ENCODE results near the gene SPRR1A.
"Not testable (repeated sequence)": the region's sequence is repeated elsewhere in the genome, so short reads cannot be mapped to it uniquely, and the experiment has no call there.

SPRR1A gene

DNA sequence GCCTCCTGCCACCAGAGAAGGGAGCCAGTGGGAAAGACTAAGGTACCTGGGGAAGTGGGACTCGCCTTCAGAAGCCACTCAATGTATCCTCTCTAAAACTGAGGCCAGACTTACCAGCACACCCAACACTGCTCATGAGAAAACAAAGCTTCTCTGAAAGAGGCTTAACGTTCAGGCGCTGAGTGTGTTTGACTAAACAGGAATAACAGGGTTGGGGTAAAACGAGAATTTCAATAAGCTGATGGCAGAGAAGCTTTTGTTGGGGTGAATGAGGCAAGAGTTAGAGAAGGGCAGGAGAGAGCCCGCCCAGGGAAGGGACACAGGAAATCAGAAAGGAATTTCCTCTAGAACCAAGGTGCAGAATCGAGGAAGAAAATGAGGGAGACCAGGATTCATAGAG is 15.9 kb downstream of the SPRR1A start:
- Mint-ChIP-seq H3K4me1 (no peaks in the 10 kb centered on the region), H3K27ac (no peak overlapping the region), H3K9me3 (peaks cover 7% of the 10 kb centered on the region), H3K36me3 (ENCODE audit: low read depth) (no peaks in the 10 kb centered on the region), H3K27me3 (ENCODE audit: low read depth) (peaks cover 4% of the 10 kb centered on the region), H3K4me3 (no peak overlapping the region)
- TF ChIP-seq, protein P1, sequence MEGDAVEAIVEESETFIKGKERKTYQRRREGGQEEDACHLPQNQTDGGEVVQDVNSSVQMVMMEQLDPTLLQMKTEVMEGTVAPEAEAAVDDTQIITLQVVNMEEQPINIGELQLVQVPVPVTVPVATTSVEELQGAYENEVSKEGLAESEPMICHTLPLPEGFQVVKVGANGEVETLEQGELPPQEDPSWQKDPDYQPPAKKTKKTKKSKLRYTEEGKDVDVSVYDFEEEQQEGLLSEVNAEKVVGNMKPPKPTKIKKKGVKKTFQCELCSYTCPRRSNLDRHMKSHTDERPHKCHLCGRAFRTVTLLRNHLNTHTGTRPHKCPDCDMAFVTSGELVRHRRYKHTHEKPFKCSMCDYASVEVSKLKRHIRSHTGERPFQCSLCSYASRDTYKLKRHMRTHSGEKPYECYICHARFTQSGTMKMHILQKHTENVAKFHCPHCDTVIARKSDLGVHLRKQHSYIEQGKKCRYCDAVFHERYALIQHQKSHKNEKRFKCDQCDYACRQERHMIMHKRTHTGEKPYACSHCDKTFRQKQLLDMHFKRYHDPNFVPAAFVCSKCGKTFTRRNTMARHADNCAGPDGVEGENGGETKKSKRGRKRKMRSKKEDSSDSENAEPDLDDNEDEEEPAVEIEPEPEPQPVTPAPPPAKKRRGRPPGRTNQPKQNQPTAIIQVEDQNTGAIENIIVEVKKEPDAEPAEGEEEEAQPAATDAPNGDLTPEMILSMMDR (IDR thresholded peaks at IDR 0.05; ENCODE audit: unreplicated experiment in 3 of 3), result no peak

DNA sequence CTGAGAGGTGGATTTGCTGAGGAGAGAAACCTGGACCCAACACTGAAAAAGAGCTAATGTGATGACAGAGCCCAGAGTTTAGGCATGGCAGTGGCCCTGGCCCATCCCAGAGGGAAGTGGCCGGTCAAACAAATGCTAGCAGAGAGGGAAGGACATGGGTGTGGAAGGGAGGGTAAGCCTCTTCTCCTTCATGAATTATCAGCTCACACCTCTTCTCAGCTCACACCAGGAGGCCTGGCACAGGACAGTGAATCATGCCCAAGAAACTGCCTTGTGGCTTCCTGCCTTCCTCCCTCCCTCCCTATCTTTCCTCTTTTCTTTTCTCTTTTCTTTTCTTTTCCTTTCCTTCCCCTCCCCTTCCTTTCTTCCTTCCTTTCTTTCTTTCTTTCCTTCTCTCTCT is 16.4 kb downstream of the SPRR1A start:
- H3K36me3 Mint-ChIP-seq (ENCODE audit: low read depth), result no peaks in the 10 kb centered on the region
- H3K4me3 Mint-ChIP-seq, result no peak overlapping the region
- H3K9me3 Mint-ChIP-seq, result peaks cover 7% of the 10 kb centered on the region
- H3K4me1 Mint-ChIP-seq, result no peaks in the 10 kb centered on the region
- H3K27me3 Mint-ChIP-seq (ENCODE audit: low read depth), result peaks cover 3% of the 10 kb centered on the region
- H3K27ac Mint-ChIP-seq, result no peak overlapping the region
- TF ChIP-seq, protein P1 (IDR thresholded peaks at IDR 0.05; ENCODE audit: unreplicated experiment in 3 of 3), result no peak

DNA sequence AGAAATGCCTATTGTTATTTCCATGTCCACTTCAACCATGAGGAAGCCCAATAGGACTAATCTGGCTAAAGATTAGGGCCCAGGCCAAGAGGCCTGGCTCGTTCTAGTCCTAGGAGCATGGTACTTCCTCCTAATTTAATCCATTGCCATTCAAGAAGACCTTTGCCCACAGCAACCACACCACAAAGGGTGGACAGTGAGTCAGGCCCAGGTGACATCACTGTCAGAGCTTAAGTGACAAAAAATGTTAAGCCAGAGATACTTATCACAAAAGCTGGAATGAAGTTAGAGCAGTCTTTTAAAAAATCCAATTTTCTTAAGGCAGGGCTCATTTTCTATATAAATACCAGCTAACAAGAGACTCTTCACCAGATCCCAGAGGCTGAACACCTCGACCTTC is 17.5 kb downstream of the SPRR1A start, which contains the start of gene SPRR3:
SPRR3 (plus strand) TSS at position 368 of the 400 bp plus-strand sequence. CDS start 1,272 bp downstream, outside the sequence.
- no peaks in the 10 kb centered on the region for H3K36me3 Mint-ChIP-seq (ENCODE audit: low read depth)
- no peaks in the 10 kb centered on the region for H3K4me1 Mint-ChIP-seq

DNA sequence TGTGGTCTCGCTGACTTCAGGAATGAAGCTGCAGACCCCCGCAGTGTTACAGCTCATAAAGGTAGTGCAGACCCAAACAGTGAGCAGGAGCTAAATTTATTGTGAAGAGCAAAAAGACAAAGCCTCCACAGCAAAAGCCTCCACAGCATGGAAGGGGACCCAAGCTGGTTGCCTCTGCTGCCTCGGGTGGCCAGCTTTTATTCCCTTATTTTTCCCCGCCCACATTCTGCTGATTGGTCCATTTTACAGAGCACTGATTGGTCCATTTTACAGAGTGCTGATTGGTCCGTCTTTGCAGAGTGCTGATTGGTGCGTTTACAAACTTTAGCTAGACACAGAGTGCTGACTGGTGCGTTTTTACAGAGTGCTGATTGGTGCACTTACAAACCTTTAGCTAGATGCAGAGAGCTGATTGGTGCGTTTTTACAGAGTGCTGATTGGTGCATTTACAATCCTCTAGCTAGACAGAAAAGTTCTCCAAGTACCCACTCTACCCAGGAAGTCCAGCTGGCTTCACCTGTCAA is 27.4 kb downstream of the SPRR1A start:
- H3K4me1 Mint-ChIP-seq; H3K27me3 Mint-ChIP-seq (ENCODE audit: low read depth); H3K4me3 Mint-ChIP-seq; H3K9me3 Mint-ChIP-seq; H3K36me3 Mint-ChIP-seq (ENCODE audit: low read depth); H3K27ac Mint-ChIP-seq: not testable (repeated sequence)

More for the DNA sequence above, 17.5 kb downstream of the SPRR1A start, which contains the start of gene SPRR3:
- no peak within 1 kb of the TSS for H3K27ac Mint-ChIP-seq
- TF ChIP-seq, protein P1 (IDR thresholded peaks at IDR 0.05; ENCODE audit: unreplicated experiment in 3 of 3), result no peak
- no peaks in the 10 kb centered on the region for H3K27me3 Mint-ChIP-seq (ENCODE audit: low read depth)
- H3K4me3 Mint-ChIP-seq, result no peak within 1 kb of the TSS
- H3K9me3 Mint-ChIP-seq, result peaks cover 3% of the 10 kb centered on the region

DNA sequence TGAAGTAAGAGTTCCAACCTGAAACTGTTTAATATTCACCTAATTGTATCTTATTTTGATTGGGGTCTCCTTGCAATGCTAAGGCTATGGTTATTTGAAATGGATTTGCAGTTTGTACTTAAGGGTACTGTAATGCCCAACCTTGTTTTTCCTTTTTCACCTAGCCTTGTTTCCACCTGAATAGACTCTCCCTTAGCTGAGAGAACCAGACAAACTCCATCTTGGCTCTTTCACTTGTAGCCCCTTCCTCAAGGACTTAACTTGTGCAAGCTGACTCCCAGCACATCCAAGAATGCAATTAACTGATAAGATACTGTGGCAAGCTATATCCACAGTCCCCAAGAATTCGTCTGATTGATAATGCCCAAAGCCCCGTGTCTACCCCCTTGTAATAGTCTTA is 37.9 kb downstream of the SPRR1A start:
- H3K4me1 Mint-ChIP-seq; H3K27ac Mint-ChIP-seq; H3K36me3 Mint-ChIP-seq (ENCODE audit: low read depth); H3K9me3 Mint-ChIP-seq; H3K4me3 Mint-ChIP-seq; H3K27me3 Mint-ChIP-seq (ENCODE audit: low read depth): not testable (repeated sequence)

DNA sequence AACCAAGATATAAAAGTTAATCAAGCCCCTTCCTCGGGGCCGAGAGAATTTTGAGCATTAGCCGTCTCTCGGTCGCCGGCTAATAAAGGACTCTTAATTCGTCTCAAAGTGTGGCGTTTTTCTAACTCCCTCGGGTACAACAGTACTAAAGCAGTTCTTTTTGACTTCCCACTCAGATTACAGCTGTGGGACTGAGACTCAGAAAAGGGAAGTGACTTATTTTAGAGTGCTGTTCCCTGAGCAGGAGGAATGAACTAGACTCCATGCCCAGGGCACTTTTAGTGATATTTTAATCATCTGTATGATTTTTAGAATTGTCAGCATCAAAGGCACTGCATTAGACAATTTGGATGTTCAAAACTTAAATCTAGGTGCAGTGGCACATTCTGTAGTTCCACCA is 38.5 kb downstream of the SPRR1A start:
- not testable (repeated sequence) for H3K36me3 Mint-ChIP-seq (ENCODE audit: low read depth); H3K4me1 Mint-ChIP-seq; H3K4me3 Mint-ChIP-seq; H3K27ac Mint-ChIP-seq; H3K9me3 Mint-ChIP-seq; H3K27me3 Mint-ChIP-seq (ENCODE audit: low read depth)

DNA sequence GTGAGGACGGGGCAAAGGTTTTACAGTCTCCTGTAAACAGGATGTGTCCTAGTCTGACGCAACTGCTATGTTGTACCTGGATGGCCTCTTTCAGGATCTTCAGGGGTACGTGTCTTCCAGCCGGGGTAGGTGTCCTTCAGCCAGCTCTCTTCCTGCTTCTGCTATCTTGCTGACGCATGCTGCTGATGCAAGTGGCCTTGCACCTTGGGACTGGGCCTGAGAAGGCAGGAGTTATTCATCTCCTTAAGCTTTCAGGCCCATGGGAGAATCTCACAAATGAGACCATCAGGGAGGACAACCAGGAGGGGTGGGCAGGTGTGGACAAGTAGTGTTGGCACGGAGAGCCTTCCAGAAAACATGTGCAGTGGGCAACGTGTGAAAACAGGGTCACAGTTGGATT is 39.2 kb downstream of the SPRR1A start:
- H3K4me3 Mint-ChIP-seq, result no peak overlapping the region
- H3K27me3 Mint-ChIP-seq (ENCODE audit: low read depth), result peaks cover 4% of the 10 kb centered on the region
- TF ChIP-seq, protein P1 (IDR thresholded peaks at IDR 0.05; ENCODE audit: unreplicated experiment in 3 of 3), result no peak
- H3K4me1 Mint-ChIP-seq, result no peaks in the 10 kb centered on the region
- no peaks in the 10 kb centered on the region for H3K9me3 Mint-ChIP-seq
- no peaks in the 10 kb centered on the region for H3K36me3 Mint-ChIP-seq (ENCODE audit: low read depth)
- H3K27ac Mint-ChIP-seq, result no peak overlapping the region

Measured in nephron (organoid).